WTC11 (cell line): Measurements from ENCODE around the gene VTA1. TPM values are rescaled to one million over a fixed set of nuclear protein-coding genes. Genes with fewer than 3 reads are reported as not detected.

ENCODE experiments used
- ATAC-seq: fragments of 200-7000 bp; cut with Tn5 transposase; 2 replicates; pipeline ENCODE4 v1.10.0; 2021; ENCODE audit warnings: mild to moderate bottlenecking, moderate library complexity
- Bru-seq: library from RNA; stranded (reverse); fragments of 400-500 nt; gene quantifications from one replicate; lab custom pipeline; 2021; lab: Mats Ljungman, UMichigan
- CTCF ChIA-PET: fragments of 300-600 bp; sonication (Branson Sonifier 250); formaldehyde crosslinking; loops from one replicate; lab custom pipeline; 2021; ENCODE audit warnings: antibody characterized with exemption; lab: Charles Lee
- POLR2A ChIA-PET: fragments of 350-600 bp; sonication (Branson Sonifier 250); formaldehyde crosslinking; loops from one replicate; lab custom pipeline; 2021; ENCODE audit warnings: antibody characterized with exemption; lab: Charles Lee
- DNase-seq: peaks from one replicate; pipeline ENCODE4 v3.0.0; 2021; ENCODE audit warnings: low spot score
- H3K27ac Mint-ChIP-seq: 2 replicates; pipeline ENCODE4 v1.8.0; 2021; ENCODE audit warnings: mixed read lengths
- H3K27me3 Mint-ChIP-seq: 2 replicates; pipeline ENCODE4 v1.8.0; 2021; ENCODE audit warnings: low read depth, mild to moderate bottlenecking, moderate library complexity, mixed read lengths
- H3K36me3 Mint-ChIP-seq: 2 replicates; pipeline ENCODE4 v1.8.0; 2021; ENCODE audit warnings: mixed read lengths
- H3K4me1 Mint-ChIP-seq: 2 replicates; pipeline ENCODE4 v1.8.0; 2022; ENCODE audit warnings: mixed read lengths
- H3K4me3 Mint-ChIP-seq: 2 replicates; pipeline ENCODE4 v1.8.0; 2021; ENCODE audit warnings: mild to moderate bottlenecking, moderate library complexity, mixed read lengths
- H3K9me3 Mint-ChIP-seq: 2 replicates; pipeline ENCODE4 v1.8.0; 2021; ENCODE audit warnings: mixed read lengths
- ATF3 ChIP-seq: sonication (generic); formaldehyde crosslinking; conservative IDR thresholded peaks from 2 replicates; pipeline ENCODE4 v1.8.1; 2022; ENCODE audit warnings: mild to moderate bottlenecking, missing genetic modification reagents
- ESRRA ChIP-seq: sonication (generic); formaldehyde crosslinking; IDR thresholded peaks from 2 replicates; pipeline ENCODE4 v1.8.1; 2022; ENCODE audit warnings: mild to moderate bottlenecking, missing genetic modification reagents, borderline replicate concordance
- JAZF1 ChIP-seq: fragments of 250-450 bp; sonication (Bioruptor Pico); IDR thresholded peaks from 2 replicates; pipeline ENCODE4 v1.9.0; 2021; ENCODE audit warnings: moderate library complexity, mild to moderate bottlenecking, inconsistent platforms
- JUN ChIP-seq: sonication (generic); formaldehyde crosslinking; IDR thresholded peaks from 2 replicates; pipeline ENCODE4 v1.8.0; 2023; ENCODE audit warnings: mild to moderate bottlenecking, missing genetic modification reagents
- MAX ChIP-seq: sonication (generic); formaldehyde crosslinking; IDR thresholded peaks from 2 replicates; pipeline ENCODE4 v1.8.0; 2022; ENCODE audit warnings: mild to moderate bottlenecking, missing genetic modification reagents
- MXD4 ChIP-seq: fragments of 250-450 bp; sonication (Bioruptor Pico); IDR thresholded peaks from 2 replicates; pipeline ENCODE4 v1.8.0; 2021; ENCODE audit warnings: mild to moderate bottlenecking, moderate library complexity, borderline replicate concordance
- NR1H2 ChIP-seq: sonication (generic); formaldehyde crosslinking; IDR thresholded peaks from 2 replicates; pipeline ENCODE4 v1.9.0; 2021; ENCODE audit warnings: mild to moderate bottlenecking, moderate library complexity, missing genetic modification reagents
- OVOL2 ChIP-seq: fragments of 250-450 bp; sonication (Bioruptor Pico); IDR thresholded peaks from 2 replicates; pipeline ENCODE4 v1.9.0; 2021; ENCODE audit warnings: mild to moderate bottlenecking, borderline replicate concordance
- PREB ChIP-seq: sonication (generic); formaldehyde crosslinking; IDR thresholded peaks from 2 replicates; pipeline ENCODE4 v1.8.1; 2022; ENCODE audit warnings: mild to moderate bottlenecking, missing genetic modification reagents, moderate library complexity, borderline replicate concordance
- TEAD1 ChIP-seq: sonication (generic); formaldehyde crosslinking; IDR thresholded peaks from 2 replicates; pipeline ENCODE4 v1.8.0; 2022; ENCODE audit warnings: mild to moderate bottlenecking, missing genetic modification reagents
- ZNF232 ChIP-seq: sonication (generic); formaldehyde crosslinking; IDR thresholded peaks from 2 replicates; pipeline ENCODE4 v1.8.0; 2022; ENCODE audit warnings: mild to moderate bottlenecking, missing genetic modification reagents
- ZNF317 ChIP-seq: sonication (generic); formaldehyde crosslinking; IDR thresholded peaks from 2 replicates; pipeline ENCODE4 v1.8.1; 2023; ENCODE audit warnings: low read depth, mild to moderate bottlenecking, moderate library complexity, missing genetic modification reagents, borderline replicate concordance
- ZNF423 ChIP-seq: fragments of 250-450 bp; sonication (Bioruptor Pico); IDR thresholded peaks from 2 replicates; pipeline ENCODE4 v2.1.2; 2022; ENCODE audit warnings: mild to moderate bottlenecking, moderate library complexity
- ZNF532 ChIP-seq: fragments of 250-450 bp; sonication (Bioruptor Pico); IDR thresholded peaks from 2 replicates; pipeline ENCODE4 v1.9.0; 2021; ENCODE audit warnings: mild to moderate bottlenecking, borderline replicate concordance
- ZNF671 ChIP-seq: fragments of 250-450 bp; sonication (Bioruptor Pico); IDR thresholded peaks from 2 replicates; pipeline ENCODE4 v1.8.0; 2021; ENCODE audit warnings: mild to moderate bottlenecking
- long read RNA-seq, 3 experiments: library from RNA in 1 of 3; library from capped mRNA in 1 of 3; library from polyadenylated mRNA in 1 of 3; unstranded in 2 of 3; stranded (forward) in 1 of 3; transcript quantifications; one replicate each; pipeline ENCODE4 v2.0.0, GENCODE V29; 2021
- total RNA-seq: library from RNA; stranded (reverse); gene quantifications from 3 replicates; pipeline ENCODE4 v1.2.3, GENCODE V29; 2021
- TF ChIP-seq, protein P1 (sequence below): sonication (generic); formaldehyde crosslinking; IDR thresholded peaks from 2 replicates; pipeline ENCODE4 v1.8.1; 2023; ENCODE audit warnings: mild to moderate bottlenecking, missing genetic modification reagents
- TF ChIP-seq, protein P2 (sequence below): sonication (generic); formaldehyde crosslinking; IDR thresholded peaks from 2 replicates; pipeline ENCODE4 v1.8.1; 2023; ENCODE audit warnings: mild to moderate bottlenecking, missing genetic modification reagents
- TF ChIP-seq, protein P3 (sequence below): sonication (generic); formaldehyde crosslinking; IDR thresholded peaks from 2 replicates; pipeline ENCODE4 v1.8.0; 2022; ENCODE audit warnings: missing genetic modification reagents
- TF ChIP-seq, protein P4 (sequence below): sonication (generic); formaldehyde crosslinking; IDR thresholded peaks from 2 replicates; pipeline ENCODE4 v1.8.0; 2023; ENCODE audit warnings: missing genetic modification reagents

Gene VTA1, protein sequence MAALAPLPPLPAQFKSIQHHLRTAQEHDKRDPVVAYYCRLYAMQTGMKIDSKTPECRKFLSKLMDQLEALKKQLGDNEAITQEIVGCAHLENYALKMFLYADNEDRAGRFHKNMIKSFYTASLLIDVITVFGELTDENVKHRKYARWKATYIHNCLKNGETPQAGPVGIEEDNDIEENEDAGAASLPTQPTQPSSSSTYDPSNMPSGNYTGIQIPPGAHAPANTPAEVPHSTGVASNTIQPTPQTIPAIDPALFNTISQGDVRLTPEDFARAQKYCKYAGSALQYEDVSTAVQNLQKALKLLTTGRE
- total RNA-seq (55.4 to 56.3 TPM (median 56.0 TPM) in 3 replicates), Bru-seq, nascent RNA (percentile 87 among the genes with signal in this experiment)
- long read RNA-seq, experiment 1, full-length matches to known transcripts: 597 of 621 reads
- long read RNA-seq, experiment 1, partial matches to known transcripts: 16 of 621 reads
- long read RNA-seq, experiment 1, other reads (novel, unspliced or antisense): 8 of 621 reads
- long read RNA-seq, experiment 2, full-length matches to known transcripts: 64 of 99 reads
- long read RNA-seq, experiment 2, partial matches to known transcripts: 26 of 99 reads
- long read RNA-seq, experiment 2, other reads (novel, unspliced or antisense): 9 of 99 reads
- long read RNA-seq, experiment 3, full-length matches to known transcripts: 384 of 407 reads
- long read RNA-seq, experiment 3, partial matches to known transcripts: 9 of 407 reads
- long read RNA-seq, experiment 3, other reads (novel, unspliced or antisense): 14 of 407 reads

DNA sequence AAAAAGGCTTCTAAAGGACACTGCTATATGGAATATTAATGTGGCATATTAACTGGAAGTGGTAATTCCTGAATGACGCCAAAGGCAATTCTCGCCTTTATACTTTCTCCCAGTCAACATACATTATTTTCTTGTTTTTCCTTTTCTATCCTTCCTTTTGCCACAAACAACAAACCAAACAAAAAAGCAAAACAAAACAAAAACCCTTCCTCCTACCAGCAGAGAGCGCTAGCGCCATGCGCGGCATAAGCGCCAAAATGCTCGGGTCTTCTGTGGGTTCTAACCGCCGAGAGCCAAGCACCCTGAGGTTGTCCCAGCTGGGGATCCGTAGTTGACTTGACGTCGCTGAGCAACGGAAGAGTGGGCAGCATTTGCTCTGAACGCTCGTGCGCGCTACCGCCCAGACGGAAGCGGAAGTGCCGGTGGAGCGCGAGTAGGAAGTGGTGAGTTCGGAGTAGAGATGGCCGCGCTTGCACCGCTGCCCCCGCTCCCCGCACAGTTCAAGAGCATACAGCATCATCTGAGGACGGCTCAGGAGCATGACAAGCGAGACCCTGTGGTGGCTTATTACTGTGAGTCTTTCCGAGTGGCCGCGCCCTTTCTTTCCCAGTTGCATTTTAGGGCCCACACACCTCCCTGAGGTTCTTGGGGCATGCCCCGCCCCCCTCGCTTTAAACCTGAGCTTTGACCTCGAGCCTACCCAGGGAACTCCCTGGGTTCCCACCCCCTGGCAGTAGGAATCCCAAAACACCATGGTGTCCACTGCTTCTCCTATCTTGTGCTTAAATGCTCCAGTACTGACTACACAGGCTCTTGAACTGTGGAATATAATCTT, at the start of gene VTA1, which contains the start of gene NMBR:
Gene VTA1 (plus strand): TSS at position 436 of the 835 bp plus-strand sequence. CDS start 25 bp downstream, at position 461.
Gene NMBR (minus strand): TSS at position 295 of the 835 bp plus-strand sequence. CDS start 58,464 bp downstream, outside the sequence.
- peak; percentile 92 for DNase-seq
- no peaks in the 10 kb centered on the region for H3K27me3 Mint-ChIP-seq
- H3K4me3 Mint-ChIP-seq: peak within 1 kb of the TSS; percentile 95
- peak; percentile 97 for ATAC-seq
- CTCF ChIA-PET: interaction anchor here (0.9 to 2.5 kb wide), 6 partner anchors 9 to 327 kb away, joined by 3 to 34 read pairs (median 6); partner anchors contain the start of gene ADGRG6
- peaks cover 37% of the 10 kb centered on the region for H3K4me1 Mint-ChIP-seq
- POLR2A ChIA-PET: interaction anchor here (1.0 kb wide), 1 partner anchor 17 kb away, joined by 3 read pairs; no protein-coding TSS in a partner anchor
- H3K27ac Mint-ChIP-seq: peak within 1 kb of the TSS; percentile 61
- H3K9me3 Mint-ChIP-seq: no peaks in the 10 kb centered on the region
- 0 out of 2 replicates have a peak, but pooled peaks cover 4% of the 10 kb centered on the region for H3K36me3 Mint-ChIP-seq
- TF ChIP-seq PREB (CRISPR knock-in tag) (no peak), ESRRA (CRISPR knock-in tag) (no peak), ZNF423 (CRISPR knock-in tag) (peak; percentile 19; the same call in 1 of the 2 replicates), JUN (0 out of 2 replicates have a peak, but pooled peaks have one; percentile 28), ZNF532 (CRISPR knock-in tag) (no peak), NR1H2 (no peak), MXD4 (CRISPR knock-in tag) (no peak), ZNF317 (CRISPR knock-in tag) (no peak), ZNF232 (CRISPR knock-in tag) (0 out of 2 replicates have a peak, but pooled peaks have one; percentile 41), OVOL2 (CRISPR knock-in tag) (no peak), TEAD1 (CRISPR knock-in tag) (peak; percentile 95), MAX (CRISPR knock-in tag) (peak; percentile 90), ZNF671 (CRISPR knock-in tag) (no peak), JAZF1 (no peak), ATF3 (no peak)
- TF ChIP-seq, protein P1, sequence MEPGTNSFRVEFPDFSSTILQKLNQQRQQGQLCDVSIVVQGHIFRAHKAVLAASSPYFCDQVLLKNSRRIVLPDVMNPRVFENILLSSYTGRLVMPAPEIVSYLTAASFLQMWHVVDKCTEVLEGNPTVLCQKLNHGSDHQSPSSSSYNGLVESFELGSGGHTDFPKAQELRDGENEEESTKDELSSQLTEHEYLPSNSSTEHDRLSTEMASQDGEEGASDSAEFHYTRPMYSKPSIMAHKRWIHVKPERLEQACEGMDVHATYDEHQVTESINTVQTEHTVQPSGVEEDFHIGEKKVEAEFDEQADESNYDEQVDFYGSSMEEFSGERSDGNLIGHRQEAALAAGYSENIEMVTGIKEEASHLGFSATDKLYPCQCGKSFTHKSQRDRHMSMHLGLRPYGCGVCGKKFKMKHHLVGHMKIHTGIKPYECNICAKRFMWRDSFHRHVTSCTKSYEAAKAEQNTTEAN: no peak
- TF ChIP-seq, protein P2, sequence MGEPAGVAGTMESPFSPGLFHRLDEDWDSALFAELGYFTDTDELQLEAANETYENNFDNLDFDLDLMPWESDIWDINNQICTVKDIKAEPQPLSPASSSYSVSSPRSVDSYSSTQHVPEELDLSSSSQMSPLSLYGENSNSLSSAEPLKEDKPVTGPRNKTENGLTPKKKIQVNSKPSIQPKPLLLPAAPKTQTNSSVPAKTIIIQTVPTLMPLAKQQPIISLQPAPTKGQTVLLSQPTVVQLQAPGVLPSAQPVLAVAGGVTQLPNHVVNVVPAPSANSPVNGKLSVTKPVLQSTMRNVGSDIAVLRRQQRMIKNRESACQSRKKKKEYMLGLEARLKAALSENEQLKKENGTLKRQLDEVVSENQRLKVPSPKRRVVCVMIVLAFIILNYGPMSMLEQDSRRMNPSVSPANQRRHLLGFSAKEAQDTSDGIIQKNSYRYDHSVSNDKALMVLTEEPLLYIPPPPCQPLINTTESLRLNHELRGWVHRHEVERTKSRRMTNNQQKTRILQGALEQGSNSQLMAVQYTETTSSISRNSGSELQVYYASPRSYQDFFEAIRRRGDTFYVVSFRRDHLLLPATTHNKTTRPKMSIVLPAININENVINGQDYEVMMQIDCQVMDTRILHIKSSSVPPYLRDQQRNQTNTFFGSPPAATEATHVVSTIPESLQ (CRISPR knock-in tag): no peak
- TF ChIP-seq, protein P3, sequence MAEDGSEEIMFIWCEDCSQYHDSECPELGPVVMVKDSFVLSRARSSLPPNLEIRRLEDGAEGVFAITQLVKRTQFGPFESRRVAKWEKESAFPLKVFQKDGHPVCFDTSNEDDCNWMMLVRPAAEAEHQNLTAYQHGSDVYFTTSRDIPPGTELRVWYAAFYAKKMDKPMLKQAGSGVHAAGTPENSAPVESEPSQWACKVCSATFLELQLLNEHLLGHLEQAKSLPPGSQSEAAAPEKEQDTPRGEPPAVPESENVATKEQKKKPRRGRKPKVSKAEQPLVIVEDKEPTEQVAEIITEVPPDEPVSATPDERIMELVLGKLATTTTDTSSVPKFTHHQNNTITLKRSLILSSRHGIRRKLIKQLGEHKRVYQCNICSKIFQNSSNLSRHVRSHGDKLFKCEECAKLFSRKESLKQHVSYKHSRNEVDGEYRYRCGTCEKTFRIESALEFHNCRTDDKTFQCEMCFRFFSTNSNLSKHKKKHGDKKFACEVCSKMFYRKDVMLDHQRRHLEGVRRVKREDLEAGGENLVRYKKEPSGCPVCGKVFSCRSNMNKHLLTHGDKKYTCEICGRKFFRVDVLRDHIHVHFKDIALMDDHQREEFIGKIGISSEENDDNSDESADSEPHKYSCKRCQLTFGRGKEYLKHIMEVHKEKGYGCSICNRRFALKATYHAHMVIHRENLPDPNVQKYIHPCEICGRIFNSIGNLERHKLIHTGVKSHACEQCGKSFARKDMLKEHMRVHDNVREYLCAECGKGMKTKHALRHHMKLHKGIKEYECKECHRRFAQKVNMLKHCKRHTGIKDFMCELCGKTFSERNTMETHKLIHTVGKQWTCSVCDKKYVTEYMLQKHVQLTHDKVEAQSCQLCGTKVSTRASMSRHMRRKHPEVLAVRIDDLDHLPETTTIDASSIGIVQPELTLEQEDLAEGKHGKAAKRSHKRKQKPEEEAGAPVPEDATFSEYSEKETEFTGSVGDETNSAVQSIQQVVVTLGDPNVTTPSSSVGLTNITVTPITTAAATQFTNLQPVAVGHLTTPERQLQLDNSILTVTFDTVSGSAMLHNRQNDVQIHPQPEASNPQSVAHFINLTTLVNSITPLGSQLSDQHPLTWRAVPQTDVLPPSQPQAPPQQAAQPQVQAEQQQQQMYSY (CRISPR knock-in tag): no peak
- TF ChIP-seq, protein P4, sequence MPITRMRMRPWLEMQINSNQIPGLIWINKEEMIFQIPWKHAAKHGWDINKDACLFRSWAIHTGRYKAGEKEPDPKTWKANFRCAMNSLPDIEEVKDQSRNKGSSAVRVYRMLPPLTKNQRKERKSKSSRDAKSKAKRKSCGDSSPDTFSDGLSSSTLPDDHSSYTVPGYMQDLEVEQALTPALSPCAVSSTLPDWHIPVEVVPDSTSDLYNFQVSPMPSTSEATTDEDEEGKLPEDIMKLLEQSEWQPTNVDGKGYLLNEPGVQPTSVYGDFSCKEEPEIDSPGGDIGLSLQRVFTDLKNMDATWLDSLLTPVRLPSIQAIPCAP (CRISPR knock-in tag): no peak
